Right ventricle myocardium inferior (tissue), 1 donor: ENCODE results near the gene ORM1. TPM values are rescaled to one million over a fixed set of nuclear protein-coding genes. Genes with fewer than 3 reads are reported as not detected.

Experiments
- ATAC-seq: fragments of 200-7000 bp; cut with Tn5 transposase; one replicate; pipeline ENCODE4 v1.9.1; 2020; ENCODE audit warnings: mild to moderate bottlenecking, moderate library complexity
- DNase-seq: peaks from one replicate; pipeline ENCODE4 v3.0.0; 2021; ENCODE audit errors: missing footprints
- intact Hi-C: fragments of 100-400 bp; cut with DNase I; formaldehyde crosslinking; loops from one replicate; pipeline ENCODE4 v1.11.0; 2022
- total RNA-seq: library from RNA; stranded (reverse); fragmentation: NEBNext Ultra II Directional; extraction: Animal tissue kit (Norgen Biotek cat#: 25700); gene quantifications from one replicate; pipeline ENCODE4 v1.2.1, GENCODE V29; 2021
- donor health status: DM: no; HTN: yes; CAD: no; lungs with severe emphysema.

The ORM1 gene
- total RNA-seq, 1 donor from 2014 or later = 0.51 TPM

GRCh38 chr9:114370968-114371320 lies 48.0 kb downstream of the ORM1 start:
- DNase-seq (no peak), ATAC-seq (no peak)
- intact Hi-C loops = no loop called here

GRCh38 chr9:114371343-114371944 lies 48.5 kb downstream of the ORM1 start:
- intact Hi-C loops = no loop called here
- ATAC-seq = no peak
- DNase-seq = no peak

GRCh38 chr9:114371973-114372917 lies 49.3 kb downstream of the ORM1 start:
- ATAC-seq = peak; percentile 55
- intact Hi-C loops = no loop called here

DNA sequence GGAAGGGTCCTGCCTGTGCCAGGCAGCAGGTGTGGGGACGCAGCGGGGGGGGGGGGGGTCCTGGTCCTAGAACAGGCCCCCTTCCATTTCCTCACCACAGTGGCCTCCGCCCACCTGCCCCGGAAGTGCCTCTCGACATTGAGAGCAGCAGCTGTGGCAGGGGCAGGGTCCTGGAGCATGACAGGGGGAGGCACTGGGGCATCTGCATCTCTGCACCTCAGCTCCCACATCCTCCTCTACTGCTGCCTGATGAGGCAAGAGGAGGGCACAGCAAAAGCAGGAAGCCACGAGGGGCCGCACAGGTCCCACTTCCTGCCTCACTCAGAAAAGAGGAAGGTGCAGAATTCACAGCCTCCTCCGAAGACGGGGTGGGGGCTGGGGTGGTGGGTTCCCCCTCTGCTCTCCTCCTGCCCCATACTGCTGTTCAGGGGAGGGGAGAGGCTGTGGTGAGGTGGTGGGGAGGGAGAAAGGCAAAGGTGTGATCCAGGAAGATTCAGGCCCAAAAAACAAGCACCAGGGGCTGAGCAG lies 50.1 kb downstream of the ORM1 start:
- intact Hi-C loops = no loop called here
- ATAC-seq (peak; percentile 59), DNase-seq (peak; percentile 91)

More at GRCh38 chr9:114371973-114372917, 49.3 kb downstream of the ORM1 start:
- DNase-seq = no peak

- DNase-seq (no peak), ATAC-seq (no peak)
- intact Hi-C loops = no loop called here
These were observed 51.2 kb downstream of the ORM1 start for GRCh38 chr9:114373960-114374730.

DNA sequence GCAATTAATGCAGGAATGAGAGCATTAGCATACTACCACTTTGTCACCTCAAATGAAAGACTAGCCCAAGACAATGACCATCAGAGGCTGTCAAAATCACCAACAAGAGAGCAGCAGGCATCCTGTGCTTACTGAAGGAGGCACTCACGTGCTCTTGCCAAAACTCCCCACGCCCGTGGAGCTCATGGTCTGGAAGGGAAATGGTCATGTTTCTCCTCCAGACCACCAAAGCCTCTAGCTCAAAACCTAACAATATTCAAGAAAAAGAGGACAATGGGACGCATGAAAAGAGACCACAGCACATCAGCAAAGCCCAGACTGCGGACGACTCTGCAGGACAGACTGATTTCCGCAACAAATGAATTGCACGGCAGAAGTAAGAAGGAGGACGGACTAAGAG lies 52.0 kb downstream of the ORM1 start:
- intact Hi-C loops = no loop called here
- DNase-seq (no peak), ATAC-seq (no peak)

DNA sequence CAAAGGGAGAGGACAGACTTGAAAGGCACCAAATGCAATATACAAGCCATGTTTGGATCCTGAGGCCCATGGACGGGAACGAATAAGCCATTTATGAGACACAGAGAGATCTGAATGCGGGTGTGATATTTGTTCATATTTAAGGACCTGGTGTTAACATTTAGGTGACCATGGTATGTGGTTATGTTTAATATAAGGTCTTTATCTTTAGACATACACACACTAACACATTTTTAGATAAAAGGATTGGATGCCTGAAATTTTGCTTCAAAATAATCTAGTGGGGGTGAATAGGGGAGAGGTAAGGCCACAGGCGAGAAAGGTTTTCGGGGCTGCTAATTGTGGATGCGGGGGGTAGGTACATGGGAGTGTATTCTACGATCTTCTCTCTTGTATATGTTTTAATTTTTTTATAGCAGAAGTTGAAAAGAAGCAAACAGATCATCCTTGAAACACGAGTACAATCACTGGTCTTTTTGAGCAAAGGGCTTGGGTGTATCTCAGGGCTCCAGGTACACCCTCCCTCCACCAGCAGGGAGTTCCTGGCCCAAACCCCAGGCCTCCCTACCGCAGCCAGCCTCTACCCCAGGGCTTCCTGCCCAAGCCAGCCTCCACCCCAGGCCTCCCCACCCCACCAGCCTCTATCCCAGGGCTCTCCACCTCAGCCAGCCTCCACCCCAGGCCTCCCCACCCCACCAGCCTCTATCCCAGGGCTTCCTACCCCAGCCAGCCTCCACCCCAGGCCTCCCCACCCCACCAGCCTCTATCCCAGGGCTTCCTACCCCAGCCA lies 52.7 kb downstream of the ORM1 start:
- intact Hi-C loops = no loop called here
- ATAC-seq (no peak), DNase-seq (no peak)

Other genes starting within 250 kb of the ORM1 start
- not detected for gene AMBP, start 244.8 kb upstream of the ORM1 start, total RNA-seq
- gene KIF12, start 223.8 kb upstream of the ORM1 start, total RNA-seq = not detected
- 9.8 TPM for gene COL27A1, start 167.6 kb upstream of the ORM1 start, total RNA-seq
- gene ORM2, start 6.8 kb downstream of the ORM1 start, total RNA-seq = not detected
- gene AKNA, start 64.9 kb downstream of the ORM1 start, total RNA-seq = 7.1 TPM
- gene WHRN, start 182.4 kb downstream of the ORM1 start, total RNA-seq = 0.49 TPM